Activated CD4-positive, CD25-positive, alpha-beta regulatory T cell treated with anti-CD3 and anti-CD28 coated beads, Interleukin-2, amount 50 U/mL, for 24 hours (primary cell): Measurements from ENCODE around the gene GCHFR.
A peak's percentile ranks its signal among the peaks of the same experiment; 100 is the strongest.

Experiments
- ATAC-seq, 2 donors: fragments of 150-1000 bp; cut with Tn5 transposase; one replicate each; pipeline ENCODE4 v1.10.0; 2021; ENCODE audit warnings: mild to moderate bottlenecking in 1 of 2, moderate library complexity in 1 of 2

The GCHFR gene

GRCh38 chr15:40763801-40764628 lies at the start of gene GCHFR:
GCHFR (plus strand) TSS chr15:40764068; CDS start chr15:40764181, 113 bp downstream.
- ATAC-seq = peak; percentile 52 to 55

DNA sequence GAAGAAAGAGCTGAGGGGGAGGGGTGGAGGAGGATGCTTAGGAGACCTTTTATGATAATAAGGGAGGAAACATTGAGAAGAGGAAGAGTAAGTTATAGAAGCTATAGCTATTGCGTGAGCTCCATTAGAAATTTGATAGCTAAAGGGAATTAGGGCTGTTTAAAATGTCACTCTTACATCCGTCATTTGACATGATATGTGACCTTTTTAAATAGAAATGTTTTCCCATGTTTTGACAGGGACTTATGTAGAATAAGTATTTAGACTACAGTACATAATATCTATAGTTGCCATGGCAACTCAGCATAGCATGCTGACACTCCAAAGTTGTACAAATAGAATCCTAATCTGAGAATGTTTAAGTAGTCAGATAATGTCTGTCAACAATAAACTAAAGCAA lies 49.7 kb upstream of the GCHFR start:
- no peak for ATAC-seq

GRCh38 chr15:40716165-40716564 lies 47.7 kb upstream of the GCHFR start:
- ATAC-seq = no peak

DNA sequence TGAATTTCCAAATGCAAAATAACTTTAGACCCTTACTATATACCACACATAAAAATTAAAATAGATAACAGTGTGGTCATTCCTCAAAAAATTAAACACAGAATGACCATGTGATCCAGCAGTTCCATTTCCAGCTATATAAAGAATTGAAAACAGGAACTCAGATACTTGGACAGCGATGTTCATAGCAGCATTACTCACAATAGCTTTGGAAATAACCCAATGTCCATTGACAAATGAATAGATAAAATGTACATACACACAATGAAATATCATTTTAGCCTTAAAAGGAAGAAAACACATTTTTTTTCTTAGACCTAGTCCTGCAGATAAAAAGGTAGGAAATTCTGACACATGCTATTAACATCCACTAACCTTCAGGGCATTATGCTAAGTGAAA lies 42.2 kb upstream of the GCHFR start:
- no peak for ATAC-seq

- ATAC-seq = no peak
Observed at GRCh38 chr15:40722354-40722753, 41.5 kb upstream of the GCHFR start.

DNA sequence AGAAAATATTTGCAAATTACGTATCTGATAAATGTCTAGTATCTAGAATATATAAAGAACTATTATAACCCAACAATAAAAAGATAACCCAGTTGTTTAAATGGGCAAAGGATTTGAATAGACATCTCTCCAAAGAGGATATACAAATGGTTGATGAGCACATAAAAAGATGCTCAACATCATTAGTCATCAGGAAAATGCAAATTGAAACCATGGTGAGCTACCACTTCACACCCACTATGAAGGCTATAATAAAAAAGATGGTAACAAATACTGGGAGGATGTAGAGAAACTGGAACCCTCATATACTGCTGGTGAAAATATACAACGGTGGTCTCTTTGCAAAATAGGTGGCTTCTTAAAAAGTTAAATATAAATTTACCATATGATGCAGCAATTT lies 40.9 kb upstream of the GCHFR start:
- peak in 1 of 2 donors; percentile 45 for ATAC-seq

GRCh38 chr15:40723919-40724318 lies 39.9 kb upstream of the GCHFR start:
- no peak for ATAC-seq

GRCh38 chr15:40731034-40731433 lies 32.8 kb upstream of the GCHFR start:
- no peak for ATAC-seq

DNA sequence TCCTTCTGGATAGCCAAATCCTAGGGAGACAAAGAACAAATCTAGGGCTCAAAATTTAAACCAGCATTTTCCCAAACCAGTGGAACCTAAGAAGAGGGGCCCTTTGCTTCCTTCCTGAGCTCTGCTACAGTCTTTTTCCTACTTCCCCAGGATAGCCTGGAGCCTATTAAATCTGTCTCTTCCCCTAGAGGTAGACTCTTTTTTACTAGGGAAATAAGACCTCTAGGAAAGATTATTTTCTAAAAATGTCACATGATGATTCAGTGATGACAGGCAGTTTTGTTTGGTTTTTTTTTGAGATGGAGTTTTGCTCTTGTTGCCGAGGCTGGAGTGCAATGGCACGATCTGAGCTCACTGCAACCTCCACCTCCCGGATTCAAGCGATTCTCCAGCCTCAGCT lies 27.3 kb upstream of the GCHFR start:
- no peak for ATAC-seq

DNA sequence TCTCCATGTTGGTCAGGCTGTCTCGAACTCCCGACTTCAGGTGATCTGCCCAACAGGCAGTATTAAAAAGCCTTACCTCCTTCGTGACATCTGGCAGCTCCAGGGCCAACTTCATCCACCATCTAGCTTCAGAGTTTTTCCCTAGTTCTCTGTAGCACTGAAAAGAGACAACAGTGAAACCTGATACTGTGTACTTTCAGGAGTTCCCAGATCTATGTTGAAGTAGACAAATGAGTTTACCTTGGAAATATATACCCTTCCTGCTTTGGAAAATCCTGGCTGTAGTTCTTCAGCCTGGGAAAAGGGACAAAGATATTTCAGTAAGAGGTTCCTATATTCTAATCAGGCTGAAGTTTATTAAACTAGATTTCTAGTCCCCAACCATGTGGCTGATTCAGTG lies 26.8 kb upstream of the GCHFR start:
- no peak for ATAC-seq

- no peak for ATAC-seq
Observed at GRCh38 chr15:40739047-40739446, 24.8 kb upstream of the GCHFR start.

DNA sequence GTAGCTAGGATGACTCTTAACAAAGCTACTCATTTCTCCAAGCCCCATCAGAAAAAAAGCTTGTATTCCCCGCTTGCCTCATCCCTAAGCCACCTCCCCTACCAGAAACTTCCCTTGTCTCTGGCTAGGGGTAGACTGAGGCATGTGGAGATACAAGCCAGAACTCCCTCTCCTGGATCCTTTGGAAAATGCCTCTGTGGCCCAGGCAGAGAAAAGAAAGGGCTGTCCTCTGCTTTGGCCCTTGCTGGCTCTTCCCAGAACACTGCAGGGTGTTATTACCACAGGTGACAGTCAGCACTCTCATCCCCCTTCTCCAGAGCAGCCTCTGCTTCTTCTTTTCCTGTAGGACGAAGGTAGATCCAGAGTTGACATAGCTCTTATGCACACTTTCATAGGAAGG lies 24.0 kb upstream of the GCHFR start:
- ATAC-seq = no peak

GRCh38 chr15:40743485-40743901 lies 20.4 kb upstream of the GCHFR start:
- peak in 1 of 2 donors; percentile 27 for ATAC-seq

DNA sequence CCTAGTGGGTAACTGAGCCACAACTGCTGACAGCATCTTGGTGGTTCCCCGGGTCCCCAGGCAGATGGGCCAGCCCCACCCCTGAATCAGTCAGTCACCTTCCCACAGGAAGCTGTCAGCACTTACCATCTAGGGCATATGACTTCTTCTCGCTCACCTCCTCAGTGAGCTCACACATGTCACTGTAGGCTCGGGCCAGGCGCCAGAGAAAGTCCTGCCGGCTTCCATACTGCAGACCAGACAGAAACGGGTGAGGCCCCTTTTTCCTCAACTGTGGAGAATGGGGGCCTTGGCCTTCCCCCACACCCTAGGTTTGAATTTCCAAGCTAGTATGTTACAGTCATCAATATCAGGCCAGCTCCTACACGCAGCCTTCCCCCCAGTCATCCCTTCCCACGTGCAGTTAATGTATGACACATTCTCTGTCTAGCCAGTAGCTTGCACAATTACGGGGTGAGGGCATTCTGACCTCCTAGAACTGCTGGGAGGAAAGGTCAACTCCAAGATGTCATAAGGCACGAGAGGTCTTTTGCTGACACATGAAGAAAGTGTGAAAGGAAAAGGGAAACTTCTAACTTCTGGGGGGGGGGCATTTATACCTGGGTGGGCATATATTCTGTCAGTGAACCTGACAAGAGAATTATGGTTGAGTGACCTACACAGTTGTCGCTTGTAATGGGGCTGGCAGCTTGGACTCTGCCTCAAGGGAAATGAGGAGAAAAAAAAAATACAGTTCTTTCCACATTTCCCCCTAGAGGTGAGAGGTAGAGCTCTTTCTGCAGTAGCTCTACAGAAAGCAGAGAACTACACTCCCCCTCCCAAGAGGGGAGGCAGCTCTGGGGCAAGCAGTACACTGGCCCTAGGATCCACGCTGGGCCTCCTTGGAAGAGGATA lies 19.7 kb upstream of the GCHFR start:
- ATAC-seq = peak; percentile 94 to 95

GRCh38 chr15:40744815-40745152 lies 19.1 kb upstream of the GCHFR start:
- no peak for ATAC-seq

DNA sequence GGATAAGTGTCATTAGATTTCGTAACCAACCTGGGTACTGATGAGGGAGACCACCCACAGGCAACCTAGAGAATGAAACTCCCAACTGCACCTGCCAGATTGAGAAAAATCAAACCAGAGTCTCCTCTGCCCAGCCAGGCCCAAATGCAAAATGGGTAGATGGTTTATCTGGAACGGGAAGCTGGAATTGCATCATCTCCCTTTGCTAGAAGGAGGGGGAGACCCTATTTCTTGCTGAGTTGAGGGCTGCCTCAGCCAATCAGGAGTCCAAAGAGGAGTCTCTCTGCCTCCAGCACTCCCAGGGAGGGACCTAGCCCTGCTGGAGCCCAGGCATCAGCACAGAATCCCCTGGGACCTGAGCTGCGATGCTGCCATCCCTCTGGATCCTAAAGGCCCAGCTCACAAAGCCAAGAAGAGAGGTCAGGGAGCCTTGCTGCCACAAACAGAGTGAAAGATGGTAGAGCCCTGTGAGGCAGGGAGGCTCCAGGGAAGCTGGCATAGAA lies 16.9 kb upstream of the GCHFR start:
- no peak for ATAC-seq

GRCh38 chr15:40747685-40748631 lies 15.9 kb upstream of the GCHFR start:
- no peak for ATAC-seq

DNA sequence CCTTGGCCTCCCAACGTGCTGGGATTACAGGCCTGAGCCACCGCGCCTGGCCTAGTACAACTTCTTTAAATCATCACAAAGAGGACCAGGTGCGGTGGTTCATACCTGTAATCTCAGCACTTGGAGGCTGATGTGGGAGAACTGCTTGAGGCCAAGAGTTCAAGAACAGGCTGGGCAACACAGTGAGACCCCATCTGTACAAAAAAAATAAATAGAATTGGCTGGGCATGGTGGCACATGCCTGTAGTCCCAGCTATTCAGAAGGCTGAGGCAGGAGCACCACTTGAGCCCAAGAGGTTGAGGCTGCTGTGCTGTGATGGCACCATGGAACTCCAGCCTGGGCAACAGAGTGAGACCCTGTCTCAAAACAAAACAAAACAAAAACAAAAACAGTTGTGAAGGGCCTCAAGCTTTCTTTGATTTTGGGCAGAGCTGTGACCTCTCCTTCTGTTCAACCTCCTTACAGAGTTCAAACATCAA lies 14.7 kb upstream of the GCHFR start:
- no peak for ATAC-seq

DNA sequence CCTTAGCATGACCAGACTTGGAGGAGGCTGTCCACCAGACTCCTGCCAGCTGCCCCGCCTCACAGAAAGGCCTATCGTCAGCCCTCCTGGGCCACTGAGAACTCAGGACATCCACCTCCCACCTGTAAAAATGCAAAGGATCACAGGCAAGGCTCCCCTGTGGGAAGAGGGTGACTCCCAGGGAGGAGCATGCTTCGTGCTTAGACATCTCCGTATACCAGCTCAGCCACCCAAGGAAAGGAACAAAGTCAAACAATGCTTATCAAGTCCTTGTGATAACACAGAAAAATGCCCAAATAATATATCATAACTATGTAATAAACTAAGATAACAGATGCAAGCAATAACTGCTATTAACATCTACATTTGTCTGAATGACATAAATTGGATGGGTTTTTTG lies 13.0 kb upstream of the GCHFR start:
- ATAC-seq = no peak

DNA sequence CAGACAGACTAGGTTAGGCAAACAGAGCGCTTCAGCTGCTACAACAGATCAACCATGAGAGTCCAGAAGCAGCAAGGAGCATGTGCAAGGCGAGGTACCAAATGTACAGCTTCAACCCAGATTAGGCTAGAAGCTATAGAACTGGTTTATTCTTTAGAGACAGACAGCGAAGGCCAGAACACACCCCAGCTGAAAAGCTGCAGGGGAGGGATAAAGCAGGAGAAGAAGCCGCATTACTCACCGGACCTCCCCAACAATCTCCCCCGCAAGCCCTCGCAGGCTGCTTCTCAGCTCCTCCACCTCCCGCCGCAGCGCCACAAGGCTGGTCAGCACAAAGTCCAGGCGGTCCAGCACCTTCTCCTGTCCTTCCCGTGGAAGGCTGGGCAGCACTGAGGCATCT lies 12.1 kb upstream of the GCHFR start:
- no peak for ATAC-seq

DNA sequence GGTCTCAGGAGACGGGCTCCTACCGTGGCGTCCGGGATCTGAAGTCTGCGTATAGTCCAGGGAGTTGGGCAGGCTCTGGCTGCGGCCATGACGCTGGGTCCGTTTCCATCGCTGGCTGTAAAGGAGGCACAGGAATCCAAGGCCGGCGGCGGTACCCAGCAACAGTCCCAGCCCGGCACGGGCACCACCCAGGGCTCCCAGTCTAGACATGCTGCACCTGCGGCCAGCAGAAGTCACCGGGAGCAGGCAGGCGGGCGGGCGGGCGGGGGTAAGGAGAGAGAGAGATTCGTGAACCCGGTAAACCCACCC lies 9.3 kb upstream of the GCHFR start:
- ATAC-seq = peak in 1 of 2 donors; percentile 6
